Endothelial cell of umbilical vein (primary cell): ENCODE measurements around the gene KCNIP1. TPM values are rescaled to one million over a fixed set of nuclear protein-coding genes. Genes with fewer than 3 reads are reported as not detected.

Source experiments
- BruUV-seq: library from RNA; stranded (reverse); fragments of 400-500 nt; replicated peaks from 2 replicates; lab custom pipeline; 2021; lab: Mats Ljungman, UMichigan
- CTCF ChIA-PET: fragments of 300-600, 350-600 bp; sonication (Branson Sonifier 250); formaldehyde crosslinking; loops from one replicate; lab custom pipeline; 2021; ENCODE audit warnings: antibody characterized with exemption, inconsistent platforms; lab: Charles Lee
- POLR2A ChIA-PET: fragments of 300-600, 350-600 bp; sonication (Branson Sonifier 250); formaldehyde crosslinking; loops from one replicate; lab custom pipeline; 2021; ENCODE audit warnings: antibody characterized with exemption, inconsistent platforms; lab: Charles Lee
- DNase-seq: peaks from one replicate; pipeline ENCODE4 v3.0.0-alpha.2; 2011; ENCODE audit warnings: low read depth, low spot score
- FAIRE-seq: peaks from 2 replicates; lab custom pipeline; 2011; peaks lifted over from hg19 to GRCh38; lab: Jason Lieb, UNC
- H2AFZ ChIP-seq: 2 replicates; pipeline ENCODE4 v1.6.0; 2012; ENCODE audit warnings: low read depth, low read length, control low read depth, inconsistent platforms
- H3K27ac ChIP-seq: 2 replicates; pipeline ENCODE4 v1.5.1; 2011; ENCODE audit warnings: low read depth, mild to moderate bottlenecking, control low read depth, low read length, moderate library complexity; ENCODE audit not compliant: insufficient read depth
- H3K27me3 ChIP-seq, 2 experiments: 2 replicates each; pipeline versions ENCODE4 v1.6.0 to v1.6.1; 2011; ENCODE audit warnings: low read length in 2 of 2, mixed read lengths in 1 of 2; ENCODE audit not compliant: control insufficient read depth in 2 of 2, insufficient read depth in 2 of 2
- H3K36me3 ChIP-seq, 2 experiments: 2 replicates in 1 of 2; 3 replicates in 1 of 2; pipeline ENCODE4 v1.5.1; 2011; ENCODE audit warnings: low read length in 2 of 2, mild to moderate bottlenecking in 1 of 2, moderate library complexity in 1 of 2; ENCODE audit not compliant: control insufficient read depth in 2 of 2, insufficient read depth in 2 of 2; ENCODE audit errors: extremely low read depth in 1 of 2
- H3K4me1 ChIP-seq: 3 replicates; pipeline ENCODE4 v1.5.1; 2011; ENCODE audit warnings: mild to moderate bottlenecking, low read length; ENCODE audit not compliant: control insufficient read depth, insufficient read depth; ENCODE audit errors: extremely low read depth
- H3K4me2 ChIP-seq: 2 replicates; pipeline ENCODE4 v1.6.1; 2011; ENCODE audit warnings: low read length, control low read depth, mixed read lengths; ENCODE audit not compliant: insufficient read depth
- H3K4me3 ChIP-seq, 3 experiments: fragments of 200-600 bp in 1 of 3; sonication (generic), shearing (Covaris generic) in 1 of 3; replicated peaks in 1 of 3; 2 replicates each; pipeline ENCODE4 v1.5.1; 2011 to 2016; ENCODE audit warnings: control low read depth in 3 of 3, low read length in 3 of 3, mild to moderate bottlenecking in 2 of 3, inconsistent platforms in 1 of 3, low read depth in 1 of 3, moderate library complexity in 1 of 3; ENCODE audit not compliant: insufficient read depth in 1 of 3
- H3K79me2 ChIP-seq: 2 replicates; pipeline ENCODE4 v1.6.0; 2012; ENCODE audit warnings: low read length, inconsistent platforms; ENCODE audit not compliant: control insufficient read depth, insufficient read depth
- H3K9ac ChIP-seq: replicated peaks from 2 replicates; pipeline ENCODE3; 2011; ENCODE audit warnings: low read length, control low read depth; ENCODE audit not compliant: insufficient read depth; ENCODE audit errors: extremely low read depth
- H3K9me1 ChIP-seq: replicated peaks from 3 replicates; pipeline ENCODE4 v1.6.0; 2011; ENCODE audit warnings: mild to moderate bottlenecking, low read length; ENCODE audit not compliant: control insufficient read depth, insufficient read depth; ENCODE audit errors: extremely low read depth
- H3K9me3 ChIP-seq: replicated peaks from 2 replicates; pipeline ENCODE4 v1.5.1; 2012; ENCODE audit warnings: low read length, inconsistent platforms; ENCODE audit not compliant: control insufficient read depth, insufficient read depth
- H4K20me1 ChIP-seq: replicated peaks from 2 replicates; pipeline ENCODE3; 2011; ENCODE audit warnings: mild to moderate bottlenecking, low read length; ENCODE audit not compliant: control insufficient read depth, insufficient read depth; ENCODE audit errors: extremely low read depth
- EZH2 ChIP-seq: IDR thresholded peaks from 2 replicates; pipeline ENCODE4 v1.6.1; 2012; ENCODE audit warnings: borderline replicate concordance, low read depth, mild to moderate bottlenecking, moderate library complexity, low read length, inconsistent platforms; ENCODE audit not compliant: severe bottlenecking
- JUN ChIP-seq: IDR thresholded peaks from 2 replicates; pipeline ENCODE4 v1.6.1; 2011; ENCODE audit warnings: borderline replicate concordance, low read depth; ENCODE audit not compliant: insufficient read length, insufficient read depth
- POLR2A ChIP-seq: IDR thresholded peaks from 2 replicates; pipeline ENCODE4 v1.6.1; 2012; ENCODE audit warnings: low read depth, mild to moderate bottlenecking, control low read depth, low read length
- dilution Hi-C: fragments of 300-500 bp; cut with MboI; formaldehyde crosslinking; loops from one replicate; pipeline ENCODE4 v1.15.0; 2019; ENCODE audit warnings: low sequenced_read_pairs; ENCODE audit not compliant: extremely low pct_ligation_motif_present
- intact Hi-C: fragments of 100-400 bp; cut with micrococcal nuclease; formaldehyde crosslinking; loops from one replicate; pipeline ENCODE4 v1.10.0; 2022
- polyA plus RNA-seq, 4 experiments: library from polyadenylated mRNA; depleted of rRNA in 3 of 4; stranded (reverse) in 3 of 4; unstranded in 1 of 4; fragments of >200 nt; gene quantifications; 2 replicates each; pipeline versions ENCODE4 v1.2.1 to v1.2.3, GENCODE V29; 2011 to 2012; ENCODE audit warnings: missing spikeins in 1 of 4
- total RNA-seq: library from RNA; stranded (reverse); gene quantifications from 2 replicates; pipeline ENCODE4 v1.2.3, GENCODE V29; 2021
- TF ChIP-seq, protein P1 (sequence below), 2 donors: IDR thresholded peaks; 1 replicate in 1 of 2; 2 replicates in 1 of 2; pipeline ENCODE4 v1.5.1; 2011; ENCODE audit warnings: low read length in 2 of 2, mild to moderate bottlenecking in 2 of 2, moderate library complexity in 2 of 2, control low read depth in 1 of 2, inconsistent platforms in 1 of 2, low read depth in 1 of 2; ENCODE audit not compliant: insufficient read depth in 1 of 2; ENCODE audit errors: extremely low read depth in 1 of 2
- TF ChIP-seq, protein P2 (sequence below): IDR thresholded peaks from 2 replicates; pipeline ENCODE4 v1.6.1; 2011; ENCODE audit not compliant: insufficient read depth, insufficient read length

The KCNIP1 gene
- total and polyA plus RNA-seq, 2 donors (not counting 3 experiments of a cell fraction or from before 2014, with no cell fraction given): 0.15 TPM; not detected in 1

GRCh38 chr5:170603578-170604565 lies 100.1 kb downstream of the KCNIP1 start:
- H3K27me3 ChIP-seq: peaks cover 0 to 2% of the 10 kb centered on the region in 2 experiments
- DNase-seq (peak; percentile 34), FAIRE-seq (peak; percentile 82)
- H3K9me3 ChIP-seq: no peaks in the 10 kb centered on the region
- dilution Hi-C loops: no loop called here
- no peaks in the 10 kb centered on the region for H3K9me1 ChIP-seq
- H3K4me2 ChIP-seq: no peak overlapping the region
- CTCF ChIA-PET: interaction anchor here (0.7 to 4.7 kb wide), 16 partner anchors 10 to 601 kb away, joined by 3 to 38 read pairs (median 6); no protein-coding TSS in a partner anchor
- no peak overlapping the region for H3K9ac ChIP-seq
- no peaks in the 10 kb centered on the region for H3K36me3 ChIP-seq
- TF ChIP-seq EZH2 (no peak), POLR2A (no peak), JUN (no peak)
- TF ChIP-seq, protein P1, sequence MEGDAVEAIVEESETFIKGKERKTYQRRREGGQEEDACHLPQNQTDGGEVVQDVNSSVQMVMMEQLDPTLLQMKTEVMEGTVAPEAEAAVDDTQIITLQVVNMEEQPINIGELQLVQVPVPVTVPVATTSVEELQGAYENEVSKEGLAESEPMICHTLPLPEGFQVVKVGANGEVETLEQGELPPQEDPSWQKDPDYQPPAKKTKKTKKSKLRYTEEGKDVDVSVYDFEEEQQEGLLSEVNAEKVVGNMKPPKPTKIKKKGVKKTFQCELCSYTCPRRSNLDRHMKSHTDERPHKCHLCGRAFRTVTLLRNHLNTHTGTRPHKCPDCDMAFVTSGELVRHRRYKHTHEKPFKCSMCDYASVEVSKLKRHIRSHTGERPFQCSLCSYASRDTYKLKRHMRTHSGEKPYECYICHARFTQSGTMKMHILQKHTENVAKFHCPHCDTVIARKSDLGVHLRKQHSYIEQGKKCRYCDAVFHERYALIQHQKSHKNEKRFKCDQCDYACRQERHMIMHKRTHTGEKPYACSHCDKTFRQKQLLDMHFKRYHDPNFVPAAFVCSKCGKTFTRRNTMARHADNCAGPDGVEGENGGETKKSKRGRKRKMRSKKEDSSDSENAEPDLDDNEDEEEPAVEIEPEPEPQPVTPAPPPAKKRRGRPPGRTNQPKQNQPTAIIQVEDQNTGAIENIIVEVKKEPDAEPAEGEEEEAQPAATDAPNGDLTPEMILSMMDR (IDR thresholded peaks at IDR 0.05; ENCODE audit: extremely low read depth in 1 of 2, insufficient read depth in 1 of 2, low read depth in 1 of 2, low read length in 2 of 2): peak; percentile 65 to 77
- TF ChIP-seq, protein P2, sequence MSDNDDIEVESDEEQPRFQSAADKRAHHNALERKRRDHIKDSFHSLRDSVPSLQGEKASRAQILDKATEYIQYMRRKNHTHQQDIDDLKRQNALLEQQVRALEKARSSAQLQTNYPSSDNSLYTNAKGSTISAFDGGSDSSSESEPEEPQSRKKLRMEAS: no peak
- intact Hi-C loops: loop anchor here (1.0 to 5.0 kb wide), 5 partner anchors 19 to 187 kb away; no protein-coding TSS in a partner anchor
- no peaks in the 10 kb centered on the region for H3K79me2 ChIP-seq
- H2AFZ ChIP-seq: no peak overlapping the region
- no peaks in the 10 kb centered on the region for H3K4me1 ChIP-seq
- POLR2A ChIA-PET: no interaction called here
- H3K4me3 ChIP-seq: no peak overlapping the region
- H4K20me1 ChIP-seq: no peaks in the 10 kb centered on the region
- BruUV-seq: no TSS peak
- no peak overlapping the region for H3K27ac ChIP-seq
